GM20000 (cell line): ENCODE results near the gene RASSF5.

Experiments
- DNase-seq: peaks from one replicate; pipeline ENCODE4 v3.0.0; 2012; ENCODE audit warnings: low spot score
- CTCF ChIP-seq: IDR thresholded peaks from 2 replicates; pipeline ENCODE4 v1.5.1; 2012; ENCODE audit warnings: mild to moderate bottlenecking, control low read depth; ENCODE audit errors: extremely low read depth, missing control alignments

RASSF5 gene

GRCh38 chr1:206518206-206518605, 10.9 kb downstream of the RASSF5 start:
- no peak for DNase-seq
- TF ChIP-seq CTCF, result no peak

GRCh38 chr1:206518743-206519142, 11.4 kb downstream of the RASSF5 start:
- DNase-seq, result no peak
- no peak for TF ChIP-seq CTCF

- DNase-seq, result no peak
- no peak for TF ChIP-seq CTCF
These were observed 13.8 kb downstream of the RASSF5 start for GRCh38 chr1:206521127-206521526.

- no peak for TF ChIP-seq CTCF
- no peak for DNase-seq
These were observed 14.5 kb downstream of the RASSF5 start for GRCh38 chr1:206521694-206522402.

DNA sequence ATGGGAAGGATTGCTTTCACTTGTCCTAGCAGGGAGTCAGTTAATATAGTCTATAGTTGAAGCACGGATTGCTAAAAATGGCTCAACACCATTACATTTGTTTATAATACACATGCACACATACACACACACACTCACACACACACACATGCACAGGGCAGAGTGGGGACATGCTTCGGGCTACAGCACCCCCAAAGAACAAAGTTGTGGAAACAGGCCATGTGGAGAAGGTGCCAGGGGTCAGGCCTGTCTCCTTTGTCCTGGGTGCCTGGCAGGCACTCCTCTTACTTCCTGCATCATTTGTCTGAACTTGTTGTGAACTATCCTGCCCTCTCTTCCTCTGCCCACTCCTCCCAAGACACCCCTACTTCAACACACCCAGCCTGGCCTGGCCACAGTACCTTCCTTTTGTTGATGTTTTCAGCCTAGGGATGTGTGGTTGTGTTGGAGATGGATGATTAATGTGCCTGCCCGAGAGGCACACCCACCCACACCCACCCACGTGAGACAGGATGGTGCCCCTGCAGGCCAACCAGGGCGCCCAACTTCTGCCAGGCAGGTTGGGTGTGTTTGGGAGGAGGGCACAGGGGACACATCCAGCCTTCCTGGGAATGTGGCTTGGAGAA, 17.5 kb downstream of the RASSF5 start:
- no peak for TF ChIP-seq CTCF
- DNase-seq, result no peak

- no peak for TF ChIP-seq CTCF
- no peak for DNase-seq
These were observed 19.0 kb downstream of the RASSF5 start for GRCh38 chr1:206526064-206526911.

DNA sequence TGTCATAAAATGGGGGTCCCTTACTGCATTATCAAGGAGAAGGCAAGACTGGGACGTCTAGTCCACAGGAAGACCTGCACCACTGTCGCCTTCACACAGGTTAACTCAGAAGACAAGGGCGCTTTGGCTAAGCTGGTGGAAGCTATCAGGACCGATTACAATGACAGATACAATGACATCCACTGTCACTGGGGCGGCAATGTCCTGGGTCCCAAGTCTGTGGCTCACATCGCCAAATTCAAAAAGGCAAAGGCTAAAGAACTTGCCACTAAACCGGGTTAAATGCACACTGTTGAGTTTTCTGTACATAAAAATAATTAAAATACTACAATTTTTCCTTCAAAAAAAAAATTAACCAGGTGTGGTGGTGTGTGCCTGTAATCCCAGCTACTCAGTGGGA, 22.1 kb downstream of the RASSF5 start:
- TF ChIP-seq CTCF, result no peak
- DNase-seq, result no peak
